Right atrium auricular region (tissue), 2 donors: ENCODE measurements around the gene WDR37. TPM values are rescaled to one million over a fixed set of nuclear protein-coding genes. Genes with fewer than 3 reads are reported as not detected.
"Not testable (repeated sequence)": the region's sequence is repeated elsewhere in the genome, so short reads cannot be mapped to it uniquely, and the experiment has no call there.

Experiments
- DNase-seq: peaks from one replicate; pipeline ENCODE4 v3.0.0-alpha.2; 2019; ENCODE audit warnings: low spot score
- H3K27ac ChIP-seq, 2 donors: fragments of 200-600 bp; sonication (generic); 1 replicate in 1 of 2; 2 replicates in 1 of 2; pipeline ENCODE4 v1.5.1; 2016 to 2019
- H3K27me3 ChIP-seq, 2 donors: fragments of 200-600 bp; sonication (generic); one replicate each; pipeline versions ENCODE4 v1.5.1 to v1.6.0; 2017 to 2019
- H3K36me3 ChIP-seq: fragments of 200-600 bp; sonication (generic); one replicate; pipeline ENCODE4 v1.5.1; 2016
- H3K4me1 ChIP-seq, 2 donors: fragments of 200-600 bp; sonication (generic); one replicate each; pipeline versions ENCODE4 v1.5.1 to v1.6.0; 2017 to 2019
- H3K4me3 ChIP-seq, 2 donors: fragments of 200-600 bp; sonication (generic); 1 replicate in 1 of 2; 2 replicates in 1 of 2; pipeline ENCODE4 v1.5.1; 2017 to 2019; ENCODE audit warnings: mild to moderate bottlenecking in 1 of 2, moderate library complexity in 1 of 2
- H3K9me3 ChIP-seq, 2 donors: fragments of 200-600 bp; sonication (generic); one replicate each; pipeline ENCODE4 v1.5.1; 2019
- total RNA-seq, 2 donors: library from RNA; depleted of rRNA; stranded (reverse); fragments of >200 nt; gene quantifications; one replicate each; pipeline ENCODE4 v1.1.0, GENCODE V29; 2016
- TF ChIP-seq, protein P1 (sequence below), 2 donors: fragments of 200-600 bp; sonication (generic); IDR thresholded peaks; one replicate each; pipeline ENCODE4 v1.5.1; 2019; ENCODE audit warnings: antibody characterized with exemption in 2 of 2

Gene WDR37
- total RNA-seq, 2 donors from 2014 or later, result 19.4 to 20.2 TPM

DNA sequence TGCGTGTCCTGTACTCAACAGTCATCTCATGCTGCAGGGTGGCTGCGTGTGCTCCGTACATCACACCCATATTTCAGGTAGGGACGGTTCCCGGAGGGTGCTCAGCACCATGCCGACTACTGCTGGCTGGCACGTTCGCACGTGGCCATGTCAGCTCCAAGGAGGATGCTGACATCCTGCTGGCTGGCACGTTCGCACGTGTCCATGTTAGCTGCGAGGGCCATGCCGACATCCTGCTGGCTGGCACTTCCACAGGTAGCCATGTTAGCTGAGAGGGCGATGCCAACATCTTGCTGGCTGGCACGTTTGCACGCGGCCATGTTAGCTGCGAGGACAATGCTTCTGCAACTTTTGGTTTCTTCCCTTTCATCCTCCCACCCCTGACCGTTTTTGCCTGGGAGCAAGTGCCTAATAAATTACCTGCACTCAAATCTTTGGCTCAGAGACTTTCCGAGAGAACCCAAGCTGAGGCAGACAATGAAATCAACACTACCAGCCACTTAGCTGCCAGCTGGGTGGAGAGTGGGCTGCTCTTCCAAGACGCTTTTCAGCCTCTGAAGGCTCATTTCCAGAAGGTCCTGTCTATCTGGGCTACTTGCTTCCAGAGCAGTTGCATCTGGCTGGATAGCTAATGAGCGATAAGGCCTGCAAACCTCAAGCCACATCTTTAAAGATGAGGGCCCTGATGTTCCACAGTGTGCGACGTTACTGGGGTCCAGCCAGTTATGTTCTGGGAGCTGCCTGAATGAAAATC, 104.6 kb downstream of the WDR37 start:
- H3K9me3 ChIP-seq, result no peaks in the 10 kb centered on the region
- no peaks in the 10 kb centered on the region for H3K27me3 ChIP-seq
- no peak overlapping the region for H3K4me3 ChIP-seq
- TF ChIP-seq, protein P1, sequence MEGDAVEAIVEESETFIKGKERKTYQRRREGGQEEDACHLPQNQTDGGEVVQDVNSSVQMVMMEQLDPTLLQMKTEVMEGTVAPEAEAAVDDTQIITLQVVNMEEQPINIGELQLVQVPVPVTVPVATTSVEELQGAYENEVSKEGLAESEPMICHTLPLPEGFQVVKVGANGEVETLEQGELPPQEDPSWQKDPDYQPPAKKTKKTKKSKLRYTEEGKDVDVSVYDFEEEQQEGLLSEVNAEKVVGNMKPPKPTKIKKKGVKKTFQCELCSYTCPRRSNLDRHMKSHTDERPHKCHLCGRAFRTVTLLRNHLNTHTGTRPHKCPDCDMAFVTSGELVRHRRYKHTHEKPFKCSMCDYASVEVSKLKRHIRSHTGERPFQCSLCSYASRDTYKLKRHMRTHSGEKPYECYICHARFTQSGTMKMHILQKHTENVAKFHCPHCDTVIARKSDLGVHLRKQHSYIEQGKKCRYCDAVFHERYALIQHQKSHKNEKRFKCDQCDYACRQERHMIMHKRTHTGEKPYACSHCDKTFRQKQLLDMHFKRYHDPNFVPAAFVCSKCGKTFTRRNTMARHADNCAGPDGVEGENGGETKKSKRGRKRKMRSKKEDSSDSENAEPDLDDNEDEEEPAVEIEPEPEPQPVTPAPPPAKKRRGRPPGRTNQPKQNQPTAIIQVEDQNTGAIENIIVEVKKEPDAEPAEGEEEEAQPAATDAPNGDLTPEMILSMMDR (IDR thresholded peaks at IDR 0.05), result no peak
- H3K36me3 ChIP-seq, result no peaks in the 10 kb centered on the region
- no peaks in the 10 kb centered on the region for H3K4me1 ChIP-seq
- no peak overlapping the region for H3K27ac ChIP-seq
- peak; percentile 43 for DNase-seq

DNA sequence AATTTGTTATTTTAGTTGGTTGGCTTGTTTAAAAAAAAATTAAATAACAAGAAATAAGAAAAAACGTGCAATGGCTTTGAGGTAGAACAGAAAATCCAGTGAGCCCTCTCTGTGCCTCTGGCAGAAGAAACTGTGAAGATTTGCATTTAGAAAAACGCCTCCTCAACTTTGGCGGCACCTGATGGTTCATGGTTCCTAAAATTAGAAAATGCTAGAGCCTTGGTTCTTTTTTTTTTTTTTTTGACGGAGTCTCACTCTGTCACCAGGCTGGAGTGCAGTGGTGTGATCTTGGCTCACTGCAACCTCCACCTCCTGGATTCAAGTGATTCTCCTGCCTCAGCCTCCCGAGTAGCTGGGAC, 105.1 kb downstream of the WDR37 start:
- H3K4me3 ChIP-seq, H3K36me3 ChIP-seq, H3K9me3 ChIP-seq, H3K4me1 ChIP-seq, H3K27me3 ChIP-seq, H3K27ac ChIP-seq, DNase-seq: not testable (repeated sequence)

DNA sequence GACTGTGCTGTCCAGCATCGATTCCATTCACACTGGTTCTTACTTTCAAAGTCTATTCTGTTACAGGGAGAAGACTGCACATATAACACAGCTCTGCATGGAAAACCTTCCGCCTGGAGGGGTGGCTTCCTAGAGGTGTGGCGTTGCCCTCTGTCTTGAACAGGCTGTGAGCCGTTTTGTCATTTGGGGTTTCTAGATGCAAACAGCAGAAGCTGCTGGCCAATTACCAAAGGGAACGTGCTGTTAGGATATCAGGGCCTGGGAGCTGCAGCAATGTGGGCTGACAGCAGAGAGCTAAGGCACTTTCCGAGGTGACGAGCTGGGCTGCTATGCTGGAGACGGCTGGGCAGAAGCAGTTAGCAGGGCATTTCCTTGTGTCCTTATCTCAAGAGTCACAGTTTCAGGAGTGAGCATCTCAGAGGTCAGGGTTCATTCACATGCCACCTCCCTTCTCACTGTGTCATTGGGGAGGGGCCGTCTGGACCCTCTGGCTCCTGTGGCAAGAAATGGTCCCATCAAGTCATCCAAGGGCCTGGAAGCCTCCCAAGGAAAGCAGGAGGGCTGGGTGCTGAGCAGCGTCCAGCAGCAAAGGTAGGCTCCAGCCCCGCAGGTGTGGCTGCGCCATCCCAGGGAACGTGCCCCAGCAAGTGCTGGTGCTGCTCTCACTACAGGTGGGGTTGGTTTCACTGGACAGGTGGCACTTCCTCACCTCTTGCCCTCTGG, 106.5 kb downstream of the WDR37 start:
- Histone ChIP-seq H3K27me3 (no peaks in the 10 kb centered on the region), H3K4me1 (no peaks in the 10 kb centered on the region), H3K36me3 (no peaks in the 10 kb centered on the region), H3K27ac (no peak overlapping the region), H3K4me3 (no peak overlapping the region), H3K9me3 (no peaks in the 10 kb centered on the region)
- TF ChIP-seq, protein P1 (IDR thresholded peaks at IDR 0.05), result no peak
- no peak for DNase-seq

DNA sequence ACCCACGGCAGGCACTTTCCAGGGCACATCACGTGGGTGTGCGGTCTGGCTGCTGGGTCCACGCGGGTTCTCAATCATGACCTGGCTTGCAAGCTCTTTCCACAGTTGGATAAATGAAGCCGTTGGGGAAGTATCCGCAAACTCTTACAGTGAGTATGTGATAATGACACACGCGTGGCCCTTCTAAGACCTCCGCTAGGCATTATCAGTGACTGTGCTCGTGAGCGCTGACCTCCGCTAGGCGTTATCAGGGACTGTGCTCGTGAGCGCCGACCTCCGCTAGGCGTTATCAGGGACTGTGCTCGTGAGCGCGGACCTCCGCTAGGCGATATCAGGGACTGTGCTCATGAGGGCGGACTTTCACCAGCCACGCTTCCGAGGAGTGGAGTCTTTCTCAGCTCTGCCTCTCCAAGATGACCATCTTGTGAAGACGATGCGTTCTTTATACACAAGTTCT, 107.0 kb downstream of the WDR37 start:
- no peaks in the 10 kb centered on the region for H3K9me3 ChIP-seq
- no peak for DNase-seq
- H3K27ac ChIP-seq, result no peak overlapping the region
- no peaks in the 10 kb centered on the region for H3K4me1 ChIP-seq
- no peak overlapping the region for H3K4me3 ChIP-seq
- H3K27me3 ChIP-seq, result no peaks in the 10 kb centered on the region
- TF ChIP-seq, protein P1 (IDR thresholded peaks at IDR 0.05), result no peak
- H3K36me3 ChIP-seq, result no peaks in the 10 kb centered on the region

DNA sequence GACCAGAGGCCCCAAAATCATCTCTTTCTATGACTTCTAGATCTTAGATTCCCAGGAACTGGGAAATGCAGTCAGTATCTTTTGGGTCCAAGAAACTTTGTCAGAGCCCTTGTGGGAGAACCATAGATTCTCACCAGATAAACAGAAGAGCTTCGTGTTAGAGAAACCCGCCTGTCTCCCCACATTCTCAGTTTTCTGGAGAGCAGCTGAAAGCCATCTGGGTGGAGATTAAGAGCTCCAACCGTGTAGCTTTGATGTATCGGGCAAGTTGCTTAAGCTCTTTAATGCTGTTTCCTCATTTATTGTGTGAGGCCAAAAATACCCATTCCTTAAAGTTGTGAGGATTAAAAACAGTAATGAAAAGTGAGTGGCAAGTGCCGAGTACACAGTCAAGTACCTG, 107.6 kb downstream of the WDR37 start:
- DNase-seq, result no peak
- no peak overlapping the region for H3K27ac ChIP-seq
- no peaks in the 10 kb centered on the region for H3K4me1 ChIP-seq
- H3K9me3 ChIP-seq, result no peaks in the 10 kb centered on the region
- H3K36me3 ChIP-seq, result no peaks in the 10 kb centered on the region
- no peak overlapping the region for H3K4me3 ChIP-seq
- TF ChIP-seq, protein P1 (IDR thresholded peaks at IDR 0.05), result no peak
- no peaks in the 10 kb centered on the region for H3K27me3 ChIP-seq

DNA sequence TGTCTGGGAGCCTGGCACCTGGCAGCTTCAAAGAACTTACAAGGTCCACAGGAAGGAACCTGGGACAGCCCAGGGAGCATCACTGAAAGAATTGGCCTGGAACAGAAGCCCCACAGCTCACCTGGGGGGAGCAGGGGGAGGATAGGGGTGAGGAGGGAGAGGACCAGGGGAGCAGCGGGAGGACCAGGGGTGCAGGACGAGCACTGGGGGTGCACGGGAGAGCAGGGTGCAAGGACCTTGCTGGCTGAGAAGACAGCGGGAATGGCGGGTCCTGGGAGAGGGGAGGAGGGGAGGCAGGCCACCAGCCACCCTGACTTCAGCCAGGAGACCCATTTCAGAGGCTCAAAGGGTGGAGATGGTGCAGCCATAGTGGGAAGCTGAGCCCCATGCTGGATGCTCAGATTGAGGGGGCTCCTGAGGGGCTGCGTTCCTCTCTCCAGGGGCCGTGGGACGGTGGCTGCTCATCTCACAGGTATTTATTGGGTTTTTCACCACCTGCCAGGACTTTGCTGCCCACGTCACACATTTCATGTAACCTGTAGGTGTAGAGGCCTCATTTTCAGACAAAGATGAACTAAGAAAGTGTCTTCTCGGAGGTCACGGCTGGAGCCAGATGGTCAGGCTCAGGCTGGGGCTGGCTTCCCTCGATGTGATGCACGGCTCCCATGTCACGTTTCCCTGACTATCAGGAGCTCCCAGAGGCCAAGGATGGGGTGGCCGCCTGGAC, 110.1 kb downstream of the WDR37 start:
- Histone ChIP-seq H3K4me1 (no peaks in the 10 kb centered on the region), H3K4me3 (no peak overlapping the region), H3K27me3 (no peaks in the 10 kb centered on the region), H3K27ac (no peak overlapping the region), H3K9me3 (no peaks in the 10 kb centered on the region), H3K36me3 (no peaks in the 10 kb centered on the region)
- TF ChIP-seq, protein P1 (IDR thresholded peaks at IDR 0.05), result no peak
- DNase-seq, result no peak
